Tongue (tissue), 2 donors: ENCODE data around the gene WBP4. TPM values are rescaled to one million over a fixed set of nuclear protein-coding genes. Genes with fewer than 3 reads are reported as not detected.

Source experiments
- DNase-seq: peaks from one replicate; pipeline ENCODE4 v3.0.0-alpha.2; 2015
- total RNA-seq: library from RNA; depleted of rRNA; stranded (reverse); fragments of >200 nt; gene quantifications from one replicate; pipeline ENCODE4 v1.2.3, GENCODE V29; 2014

The WBP4 gene
- total RNA-seq, 1 donor from 2014 or later = 19.0 TPM

DNA sequence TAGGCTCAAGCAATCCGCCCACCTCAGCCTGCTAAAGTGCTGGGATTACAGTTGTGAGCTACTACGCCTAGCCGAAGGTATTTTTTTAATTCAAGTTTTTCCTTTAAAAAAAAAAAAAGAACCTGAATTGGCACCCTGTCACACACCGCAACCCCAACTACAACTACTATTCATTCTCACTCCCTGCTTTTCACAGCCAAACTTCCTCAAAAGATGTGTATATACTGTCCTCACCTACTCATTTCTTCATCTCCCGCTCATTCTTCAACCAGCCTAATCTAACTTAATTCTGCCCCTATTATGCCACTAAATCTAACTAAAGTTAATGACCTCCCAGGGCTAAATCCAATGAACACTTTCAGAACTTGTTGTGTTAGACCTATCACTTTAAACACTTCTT is 12.7 kb upstream of the WBP4 start:
- DNase-seq = no peak

DNA sequence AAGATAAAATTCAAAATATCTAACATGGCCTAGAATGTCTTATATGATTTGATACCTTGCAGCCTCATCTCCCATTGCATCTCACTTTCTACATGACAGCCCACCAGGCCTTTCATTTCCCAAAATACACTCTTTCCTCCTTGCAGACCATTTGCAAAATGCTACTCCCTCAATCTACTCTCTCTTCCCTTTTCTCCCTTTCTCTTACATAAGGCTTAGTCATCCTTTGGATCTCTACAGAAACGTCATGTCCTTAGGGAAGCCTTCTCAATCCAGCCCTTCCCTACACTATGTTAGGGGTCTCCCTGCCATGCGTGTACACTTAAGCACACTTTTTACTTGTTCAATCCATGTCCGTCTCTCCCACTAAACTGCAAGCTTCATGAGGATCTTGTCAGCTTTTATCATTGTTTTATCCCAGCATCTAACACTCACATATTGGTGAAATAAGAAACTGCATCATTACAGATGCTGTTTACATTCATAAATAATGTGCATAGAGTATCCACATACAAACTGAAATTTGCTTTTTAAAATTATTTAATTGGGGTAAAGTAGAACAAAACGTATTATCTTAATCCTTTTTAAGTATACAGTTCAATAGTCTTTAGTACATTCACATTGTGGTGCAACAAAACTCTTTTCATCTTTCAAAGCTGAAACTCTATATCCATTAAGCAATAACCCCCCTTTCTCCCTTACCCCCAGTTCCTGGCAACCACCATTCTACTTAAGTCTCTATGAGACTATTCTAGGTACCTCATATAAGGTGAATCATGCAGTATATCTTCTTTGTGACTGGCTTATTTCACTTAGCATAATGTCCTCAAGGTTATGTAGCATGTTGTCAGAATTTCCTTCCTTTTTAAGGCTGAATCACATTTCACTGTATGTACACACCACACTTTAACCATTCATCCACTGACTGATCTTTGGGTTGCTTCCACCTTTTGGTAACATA is 11.5 kb upstream of the WBP4 start:
- no peak for DNase-seq

DNA sequence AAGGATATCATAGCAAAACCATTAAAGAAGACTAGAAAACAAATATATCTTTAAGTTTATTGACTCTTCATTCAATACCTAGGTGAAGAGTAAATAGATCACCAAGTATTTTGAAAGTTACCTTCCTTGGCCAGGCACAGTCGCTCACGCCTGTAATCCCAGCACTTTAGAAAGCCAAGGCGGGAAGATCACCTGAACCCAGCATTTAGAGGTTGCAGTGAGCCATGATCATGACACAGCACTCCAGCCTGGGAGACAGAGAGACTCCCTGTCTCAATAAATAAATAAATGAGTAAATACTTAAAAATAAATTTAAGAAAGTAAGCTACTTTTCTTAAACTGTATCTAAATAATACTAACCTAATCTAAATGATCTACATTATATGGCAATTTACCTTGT is 8.9 kb upstream of the WBP4 start:
- no peak for DNase-seq

DNA sequence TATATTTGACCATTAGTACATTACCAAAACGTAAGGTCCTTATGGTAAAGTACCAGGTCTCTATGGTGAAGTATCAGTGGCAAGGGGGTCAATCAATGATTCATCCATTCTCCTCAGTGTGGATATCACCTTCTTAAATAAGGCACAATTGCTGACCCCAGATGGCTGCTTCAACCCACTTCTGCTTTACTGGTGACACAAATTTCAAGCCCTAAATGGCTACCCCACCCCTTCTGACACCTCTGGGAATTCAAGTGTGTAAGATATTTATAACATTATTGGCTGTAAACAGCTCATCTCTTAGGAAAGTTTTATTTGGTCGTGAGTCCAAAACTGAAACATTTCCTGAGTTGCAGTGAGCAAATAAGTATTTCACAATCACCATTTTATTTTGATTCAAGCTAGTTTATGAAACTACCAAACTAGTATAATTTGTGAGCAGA is 7.9 kb upstream of the WBP4 start:
- DNase-seq = peak; percentile 11

DNA sequence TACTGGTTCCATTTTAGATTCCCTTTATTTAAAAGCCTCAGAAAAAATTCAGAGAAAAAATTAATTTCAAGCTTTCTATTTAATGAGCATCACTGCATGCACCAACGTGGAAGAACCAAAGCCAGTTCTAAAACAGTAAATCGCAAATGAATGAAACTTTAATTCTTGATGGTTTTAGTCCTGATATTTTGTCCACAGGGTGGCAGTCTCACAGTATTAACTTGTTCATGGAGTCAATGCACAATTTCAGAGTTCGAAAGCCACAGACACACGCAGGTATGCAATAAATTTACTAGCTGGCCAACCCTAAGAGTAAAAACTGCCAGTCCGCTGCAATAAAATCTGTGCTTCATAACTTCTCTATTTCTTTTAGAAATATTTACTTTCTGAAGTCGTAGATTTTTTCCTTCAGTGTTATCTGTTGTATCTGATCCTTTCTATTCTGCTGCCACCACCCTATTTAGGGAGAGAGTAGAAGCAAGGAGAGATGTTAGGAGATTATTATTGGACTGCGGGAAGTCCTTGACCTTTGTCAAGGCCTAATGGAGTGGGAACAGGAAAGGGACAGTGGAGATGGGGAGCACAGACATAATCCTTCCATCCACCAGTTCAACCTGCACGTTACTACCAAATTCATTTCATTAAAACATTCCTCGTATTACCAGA is 7.0 kb upstream of the WBP4 start:
- peak; percentile 63 for DNase-seq

DNA sequence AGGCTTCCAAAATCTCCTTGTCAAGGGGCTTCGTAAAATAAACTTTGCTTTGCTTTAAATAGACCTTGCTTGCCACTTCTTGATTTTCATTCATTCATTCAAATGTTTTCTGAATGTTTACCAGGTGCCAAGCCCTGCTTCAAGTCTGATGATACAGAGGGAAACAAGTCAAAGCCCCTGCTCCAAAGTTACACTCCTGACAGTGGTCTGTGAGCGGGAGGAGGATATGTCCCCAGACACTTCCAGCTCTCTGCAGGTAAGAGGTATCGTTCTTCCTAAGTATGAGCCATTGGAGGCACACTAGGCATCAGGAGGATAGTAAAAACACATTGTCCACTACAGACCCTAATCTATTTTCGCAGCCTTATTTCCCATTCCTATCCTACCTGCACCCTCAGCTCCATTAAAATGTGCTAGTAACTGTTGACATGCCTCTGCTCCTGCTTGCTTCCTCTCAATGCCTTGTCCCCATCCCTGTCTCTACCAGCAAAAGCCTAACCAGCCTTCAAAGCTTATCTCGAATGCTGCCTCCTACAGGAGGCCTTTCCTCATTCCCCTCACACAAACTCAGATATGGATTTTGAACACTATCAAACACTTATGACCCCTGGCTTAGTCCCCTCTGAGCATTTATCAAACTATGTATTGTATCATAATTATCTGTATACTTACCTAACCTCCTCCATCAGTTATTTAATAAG is 6.2 kb upstream of the WBP4 start:
- no peak for DNase-seq

DNA sequence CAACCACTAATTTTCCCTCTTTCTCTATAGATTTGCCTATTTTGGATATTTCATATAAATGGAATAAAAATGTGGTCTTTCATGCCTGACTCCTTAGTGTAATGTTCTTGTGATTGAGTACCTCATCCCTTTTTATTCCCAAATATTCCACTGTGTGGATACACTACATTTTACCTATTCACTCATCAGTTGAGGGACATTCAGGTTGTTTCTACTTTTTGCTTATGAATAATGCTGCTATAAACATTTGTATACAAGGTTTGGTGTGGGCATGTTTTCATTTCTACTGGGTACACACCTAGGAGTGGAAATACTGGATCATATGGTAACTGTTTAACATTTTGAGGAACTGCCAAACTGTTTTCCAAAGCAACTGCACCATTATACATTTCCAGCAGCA is 5.1 kb upstream of the WBP4 start:
- no peak for DNase-seq

GRCh38 chr13:41056826-41057711 is 4.2 kb upstream of the WBP4 start:
- DNase-seq = no peak

- peak; percentile 7 for DNase-seq
Observed at GRCh38 chr13:41058295-41059070, 2.8 kb upstream of the WBP4 start.

DNA sequence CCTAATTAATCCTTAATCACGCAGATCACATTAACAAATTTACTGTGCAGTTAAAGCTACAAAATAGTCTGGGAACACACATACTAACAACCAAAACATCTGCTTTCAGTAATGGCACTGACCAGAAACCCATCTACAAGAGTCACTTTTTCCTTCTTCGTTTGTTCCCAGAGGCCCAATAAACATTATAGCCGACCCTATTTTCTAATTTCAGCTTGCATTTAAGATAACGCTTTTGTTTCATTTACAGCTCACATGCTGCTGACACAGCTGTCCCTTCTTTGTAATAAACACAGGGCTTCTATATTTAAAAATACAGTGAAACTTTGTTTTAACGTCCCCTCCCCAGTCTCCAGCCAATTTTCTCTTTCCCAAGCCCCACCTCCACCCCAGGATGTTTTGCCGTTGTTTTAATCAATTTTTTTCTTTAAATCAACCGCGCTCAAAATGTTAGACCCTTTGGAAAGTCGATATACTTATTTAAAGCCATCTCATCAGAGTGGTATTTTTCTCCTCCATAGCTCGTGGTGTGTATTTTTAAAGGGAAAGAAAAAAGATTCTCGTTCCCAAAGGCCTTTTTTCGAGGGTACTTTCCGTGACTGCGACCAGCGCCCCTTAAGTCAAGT is 1.7 kb upstream of the WBP4 start:
- no peak for DNase-seq

- DNase-seq = peak; percentile 94
Observed at GRCh38 chr13:41060082-41060723, 1.1 kb upstream of the WBP4 start.

GRCh38 chr13:41060724-41061074 is 610 bp upstream of the WBP4 start:
- peak; percentile 95 for DNase-seq

DNA sequence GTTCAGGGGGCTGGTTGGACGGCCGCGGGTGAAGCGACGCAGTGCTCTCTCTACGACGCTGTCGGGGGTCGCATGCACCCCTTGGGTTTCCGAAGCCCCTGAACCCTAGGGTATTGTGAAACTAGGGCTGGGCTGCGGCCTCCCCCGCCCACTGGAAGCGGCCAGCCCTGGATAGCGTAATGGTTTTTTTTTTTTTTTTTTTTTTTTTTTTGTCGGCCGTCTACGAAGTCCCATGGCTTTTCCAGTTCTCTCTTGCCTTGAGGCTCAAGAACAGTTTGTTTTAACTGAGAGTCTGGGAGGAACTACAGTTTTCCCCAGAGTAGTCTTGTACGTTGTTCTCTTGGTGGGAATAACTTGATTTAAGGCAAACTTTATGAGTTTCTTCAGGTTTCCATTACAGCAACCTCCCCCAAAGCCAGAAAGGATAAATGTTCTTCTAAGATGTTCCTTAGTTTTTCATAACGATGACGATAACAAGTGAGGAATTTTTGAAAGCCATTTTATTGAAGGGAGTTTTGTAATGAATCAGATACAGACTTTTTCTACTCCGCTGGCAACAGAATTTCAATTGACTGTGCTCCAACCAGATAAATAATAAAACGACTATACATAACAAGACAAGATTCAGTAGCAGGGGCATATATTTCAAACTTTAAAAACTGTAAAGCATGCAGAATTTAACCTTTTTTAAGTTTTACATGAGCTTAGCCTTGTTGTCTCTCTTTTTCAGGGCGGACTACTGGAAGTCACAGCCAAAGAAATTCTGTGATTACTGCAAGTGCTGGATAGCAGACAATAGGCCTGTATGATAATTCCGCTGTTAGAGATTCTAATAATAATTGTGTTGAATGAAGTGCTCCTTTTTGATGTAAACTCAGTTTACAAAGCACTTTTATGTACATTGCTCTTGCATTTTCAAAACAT is 867 bp downstream of the WBP4 start:
- peak; percentile 87 for DNase-seq

GRCh38 chr13:41064493-41064892 is 3.2 kb downstream of the WBP4 start:
- DNase-seq = no peak

DNA sequence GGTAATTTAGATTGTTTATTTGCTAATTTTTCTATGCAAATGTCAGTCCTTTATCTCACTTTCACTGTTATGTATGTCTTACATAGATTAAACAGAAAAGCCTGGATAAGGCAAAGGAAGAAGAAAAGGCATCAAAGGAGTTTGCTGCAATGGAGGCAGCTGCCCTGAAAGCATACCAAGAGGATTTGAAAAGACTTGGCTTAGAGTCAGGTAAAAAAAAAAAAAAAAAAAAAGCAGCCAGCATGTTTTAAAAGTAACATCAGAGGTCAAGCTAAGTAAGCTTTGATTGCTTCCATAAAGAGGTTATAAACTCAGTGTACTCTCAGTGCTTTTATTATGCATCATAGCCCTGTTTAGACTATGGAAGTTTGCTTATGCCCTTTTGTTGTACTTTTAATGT is 3.8 kb downstream of the WBP4 start:
- no peak for DNase-seq

DNA sequence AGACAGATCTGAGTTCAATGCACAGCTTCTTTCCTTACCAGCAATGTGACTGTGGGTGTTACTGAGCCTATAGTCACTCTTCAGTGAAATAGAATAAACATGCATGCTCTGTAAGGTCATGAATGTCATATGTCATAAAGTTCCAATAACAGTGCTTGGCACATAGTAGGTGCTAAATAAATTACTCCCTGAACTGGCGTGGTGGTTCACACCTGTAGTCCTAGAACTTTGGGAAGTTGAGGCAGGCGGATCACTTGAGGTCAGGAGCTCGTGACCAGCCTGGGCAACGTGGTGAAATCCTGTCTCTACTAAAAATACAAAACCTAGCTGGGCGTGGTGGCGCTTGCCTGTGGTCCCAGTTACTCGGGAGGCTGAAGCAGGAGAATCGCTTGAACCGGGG is 13.2 kb downstream of the WBP4 start:
- no peak for DNase-seq

GRCh38 chr13:41075034-41075433 is 13.7 kb downstream of the WBP4 start:
- DNase-seq = peak; percentile 68

- no peak for DNase-seq
Observed at GRCh38 chr13:41075485-41075884, 14.2 kb downstream of the WBP4 start.

DNA sequence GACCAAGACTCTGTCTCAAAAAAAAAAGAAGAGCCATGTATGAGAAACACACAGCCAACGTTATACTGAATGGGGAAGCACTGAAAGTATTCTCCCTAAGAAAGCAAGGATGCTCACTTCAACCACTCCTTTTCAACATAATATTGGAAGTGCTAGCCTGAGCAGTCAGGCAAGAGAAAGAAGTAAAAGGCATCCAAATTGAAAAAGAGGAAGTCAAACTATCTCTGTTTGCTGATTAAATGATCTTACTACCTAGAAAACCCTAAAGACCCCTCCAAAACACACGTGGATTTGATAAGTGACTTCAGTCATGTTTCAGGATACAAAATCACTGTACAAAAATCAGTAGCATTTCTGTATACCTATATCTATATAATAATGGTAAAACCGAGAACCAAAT is 16.2 kb downstream of the WBP4 start:
- DNase-seq = no peak
